Stimulated activated CD4-positive, alpha-beta T cell treated with anti-CD3 and anti-CD28 coated beads, Interleukin-15, amount 100 ng/mL, for 1 hour (primary cell): ENCODE data around the gene UROC1.

Experiments
- DNase-seq, 2 donors: peaks; one replicate each; pipeline ENCODE4 v3.0.0-alpha.2; 2020; ENCODE audit warnings: low read depth in 1 of 2, low spot score in 1 of 2

Gene UROC1

DNA sequence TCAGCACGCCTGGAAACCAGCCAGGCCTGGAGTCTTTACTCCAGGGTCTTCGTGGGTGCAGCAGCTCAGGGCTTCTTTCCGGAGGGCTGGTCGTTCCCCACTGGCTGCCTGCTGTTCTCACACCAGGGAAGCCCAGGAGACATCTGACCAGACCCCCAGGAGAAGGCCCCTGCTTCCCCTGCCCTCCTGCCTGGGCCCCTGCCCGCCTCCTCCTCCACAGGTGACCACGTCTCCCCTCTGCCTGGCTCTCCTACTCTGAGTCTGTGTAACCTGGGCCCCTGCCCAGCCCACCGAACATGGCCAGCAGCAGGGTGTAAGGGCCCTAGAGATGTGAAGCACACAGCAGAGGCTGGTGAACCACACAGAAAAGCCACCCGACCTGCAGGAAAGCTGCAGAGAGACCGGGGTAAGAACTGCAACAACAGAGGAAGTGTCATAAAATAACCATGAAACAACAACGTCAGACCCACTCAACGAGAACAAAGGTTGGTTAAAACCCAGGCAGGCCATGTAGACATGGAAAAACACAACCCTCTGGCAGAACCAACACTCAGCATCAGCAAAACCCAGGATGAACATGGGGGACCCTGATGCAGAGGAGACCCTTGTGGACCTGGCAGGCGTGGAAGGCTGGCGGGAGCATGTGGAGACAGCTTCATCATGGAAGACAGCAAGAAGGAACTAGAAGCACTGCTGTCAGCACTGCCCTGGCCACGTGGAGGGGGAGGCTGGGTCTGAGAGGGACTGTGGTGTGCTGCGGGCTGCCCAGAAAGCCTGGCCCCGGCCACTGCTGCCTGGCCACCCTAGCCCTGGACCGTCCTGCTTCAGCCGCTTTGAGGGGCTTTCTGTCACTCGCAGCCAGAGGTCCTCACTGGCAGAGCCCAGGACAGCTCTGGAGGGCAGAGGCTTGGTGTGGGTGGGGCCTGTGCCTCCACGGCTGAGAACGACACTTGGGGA is 20.4 kb downstream of the UROC1 start:
- DNase-seq: no peak

- no peak for DNase-seq
Observed at GRCh38 chr3:126495786-126496185, 21.8 kb downstream of the UROC1 start.

GRCh38 chr3:126494970-126495230 is 22.7 kb downstream of the UROC1 start:
- no peak for DNase-seq

DNA sequence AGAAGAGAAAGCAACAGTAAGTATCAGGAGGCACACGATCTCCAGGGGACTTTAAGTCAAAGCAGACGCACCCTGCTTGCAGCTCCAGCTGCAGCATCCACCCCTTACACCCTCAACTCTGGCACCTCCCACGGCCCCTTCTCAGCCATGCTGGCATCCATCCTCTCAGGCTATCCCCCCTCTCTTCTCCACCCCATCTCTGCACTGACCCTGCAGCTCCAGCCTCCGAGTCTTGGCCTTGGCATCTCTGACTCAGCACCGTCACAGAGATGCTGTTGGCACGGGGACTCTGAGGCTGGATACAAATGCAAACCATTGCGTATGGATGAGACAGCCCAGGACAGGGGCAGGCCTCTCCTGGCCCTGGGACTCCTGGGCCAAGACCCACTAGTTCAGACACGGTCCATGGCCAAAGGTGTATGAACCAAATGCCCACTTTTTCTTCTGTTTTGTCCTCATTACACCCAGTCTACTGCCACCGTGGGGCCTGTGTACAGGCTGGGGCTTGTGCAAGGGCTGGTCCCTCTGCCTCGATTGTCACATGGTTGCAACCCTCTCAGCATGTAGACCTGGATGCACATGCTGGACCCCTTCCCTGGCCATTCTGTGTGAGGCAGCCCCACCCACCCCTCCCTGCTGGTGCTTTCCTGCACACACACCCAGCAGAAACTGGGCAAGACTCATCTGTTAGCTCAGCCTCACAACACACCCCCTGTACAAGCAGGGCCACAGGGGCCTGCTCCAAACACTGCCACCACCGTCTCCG is 23.2 kb downstream of the UROC1 start:
- DNase-seq: no peak

DNA sequence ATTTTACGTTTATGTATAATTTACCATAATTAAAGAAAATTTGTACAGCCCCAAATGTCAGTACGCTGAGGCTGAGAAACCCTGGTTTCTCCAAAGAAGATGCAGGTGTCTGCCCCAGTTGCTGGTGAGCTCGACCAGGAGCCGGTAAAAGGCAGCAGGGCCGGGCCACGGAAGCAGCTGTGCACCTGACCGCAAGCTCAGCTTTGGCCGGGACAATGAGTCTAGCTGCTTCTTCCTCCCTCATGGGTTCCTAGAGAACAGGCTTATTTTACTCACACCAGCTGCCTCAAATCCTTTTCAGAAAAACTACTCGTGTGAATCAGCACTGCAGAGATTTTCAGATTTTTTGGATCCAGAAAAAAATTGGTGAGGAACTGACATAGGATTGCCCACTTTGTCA is 23.8 kb downstream of the UROC1 start:
- DNase-seq: no peak

- no peak for DNase-seq
Observed at GRCh38 chr3:126493051-126493450, 24.5 kb downstream of the UROC1 start.

- no peak for DNase-seq
Observed at GRCh38 chr3:126491221-126492013, 26.2 kb downstream of the UROC1 start.

- DNase-seq: no peak
Observed at GRCh38 chr3:126490619-126491018, 27.0 kb downstream of the UROC1 start.

DNA sequence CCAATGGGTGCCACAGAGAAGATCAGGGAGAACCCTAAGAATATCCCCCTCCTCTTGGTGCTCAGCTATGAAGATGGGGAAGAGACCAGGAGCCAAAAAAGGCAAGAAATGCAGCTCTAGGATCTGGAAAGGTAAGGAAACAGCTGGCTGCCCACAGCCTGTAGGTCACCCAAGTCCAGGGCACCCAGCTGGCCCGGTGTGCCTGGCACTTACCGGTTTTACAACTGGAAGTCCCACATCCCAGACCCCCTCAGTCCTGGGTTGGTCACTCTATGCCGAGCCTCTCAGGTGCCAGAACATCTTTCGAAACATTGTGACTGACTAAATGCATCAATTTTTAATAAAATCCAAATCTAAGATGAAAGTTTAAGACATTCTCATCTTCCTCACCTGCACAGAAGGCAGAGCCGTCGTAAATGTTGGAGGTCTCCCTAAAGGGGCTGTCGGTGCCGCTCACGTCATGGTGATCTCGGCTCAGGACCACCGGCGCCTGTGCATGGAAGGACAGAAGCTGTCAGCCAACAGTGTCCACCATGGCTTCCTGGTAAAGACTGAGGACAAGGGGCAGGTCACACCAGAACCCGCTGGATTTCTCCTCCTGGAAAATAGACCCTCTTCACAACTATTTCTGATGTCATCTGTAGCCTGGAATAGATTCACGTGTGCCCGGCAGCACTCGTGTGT is 28.5 kb downstream of the UROC1 start:
- DNase-seq: no peak

- DNase-seq: no peak
Observed at GRCh38 chr3:126488185-126488584, 29.4 kb downstream of the UROC1 start.

GRCh38 chr3:126487151-126487771 is 30.3 kb downstream of the UROC1 start:
- DNase-seq: no peak

GRCh38 chr3:126486360-126486847 is 31.2 kb downstream of the UROC1 start:
- no peak for DNase-seq

DNA sequence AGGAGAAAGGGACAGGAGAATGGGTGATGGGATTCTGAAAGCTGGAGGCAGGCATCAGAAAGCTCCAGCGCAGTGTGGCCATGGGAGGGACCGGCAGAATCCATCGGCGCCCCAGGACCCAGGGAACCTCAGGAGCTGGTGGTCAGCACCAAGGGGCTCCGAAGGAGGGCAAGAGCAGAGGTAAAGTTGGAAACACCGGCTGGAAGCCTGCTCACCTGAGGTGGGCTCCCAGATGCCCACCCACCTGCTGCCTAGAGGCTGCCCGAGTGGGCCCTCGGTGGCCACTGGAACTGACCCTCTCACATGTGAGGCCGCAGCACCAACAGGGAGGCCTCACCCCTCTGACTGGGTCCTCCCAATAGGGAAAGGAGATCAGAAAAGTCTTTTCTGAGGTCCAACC is 31.6 kb downstream of the UROC1 start:
- DNase-seq: no peak

DNA sequence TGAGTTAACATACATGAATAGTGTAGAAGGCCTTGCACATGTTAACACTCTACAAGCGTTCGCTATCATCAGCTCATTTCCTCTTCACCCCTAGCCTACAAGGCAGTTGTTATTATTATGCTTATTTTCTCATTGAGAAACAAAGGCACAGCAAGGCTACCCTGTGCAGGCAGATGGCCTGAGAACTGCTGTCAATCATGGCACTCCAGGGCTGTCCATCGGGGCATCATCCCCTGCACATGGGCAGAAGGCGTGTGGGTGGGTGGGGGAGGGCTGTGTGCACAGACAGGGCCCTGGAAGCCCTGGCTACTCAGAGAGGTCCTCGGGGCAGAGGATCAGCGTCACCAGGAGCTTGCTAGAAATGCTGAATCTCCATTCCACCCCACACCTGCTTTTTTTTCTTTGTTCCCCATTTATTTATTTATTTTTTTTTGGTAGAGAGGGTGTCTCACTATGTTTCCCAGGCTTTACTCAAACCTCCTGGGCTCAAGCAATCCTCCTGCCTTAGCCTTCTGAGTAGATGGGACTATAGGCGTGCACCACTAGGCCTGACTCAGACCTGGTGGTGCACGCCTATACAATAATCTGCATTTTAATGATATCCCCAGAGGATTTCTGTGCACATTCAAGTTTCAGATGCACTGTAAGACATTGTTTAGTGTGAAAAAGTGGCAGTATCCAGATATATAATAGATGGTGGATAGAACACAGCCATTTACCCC is 32.2 kb downstream of the UROC1 start:
- DNase-seq: no peak

- DNase-seq: no peak
Observed at GRCh38 chr3:126484662-126485061, 32.9 kb downstream of the UROC1 start.

GRCh38 chr3:126484148-126484547 is 33.4 kb downstream of the UROC1 start:
- no peak for DNase-seq

DNA sequence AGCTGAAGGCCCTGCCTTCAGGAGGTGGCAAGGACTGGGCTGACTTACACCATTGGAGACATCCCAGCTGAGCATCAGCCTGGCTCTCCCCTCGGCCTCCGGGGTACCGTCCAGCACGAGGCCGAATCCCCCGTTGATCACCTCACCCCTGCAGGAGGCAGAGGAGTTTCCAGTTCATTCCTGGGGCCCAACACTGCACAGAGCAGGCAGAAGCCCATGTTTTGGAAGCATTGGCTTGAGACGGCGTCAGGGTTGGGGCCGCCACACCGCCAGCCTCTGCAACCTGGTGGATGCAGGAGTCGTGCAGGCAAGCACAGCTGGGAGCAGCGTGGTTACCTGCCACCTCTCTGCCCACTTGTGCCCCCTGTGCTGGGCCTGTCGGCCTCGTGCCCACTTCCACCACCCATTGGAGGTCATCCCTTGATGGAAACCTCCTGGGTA is 34.2 kb downstream of the UROC1 start:
- no peak for DNase-seq

DNA sequence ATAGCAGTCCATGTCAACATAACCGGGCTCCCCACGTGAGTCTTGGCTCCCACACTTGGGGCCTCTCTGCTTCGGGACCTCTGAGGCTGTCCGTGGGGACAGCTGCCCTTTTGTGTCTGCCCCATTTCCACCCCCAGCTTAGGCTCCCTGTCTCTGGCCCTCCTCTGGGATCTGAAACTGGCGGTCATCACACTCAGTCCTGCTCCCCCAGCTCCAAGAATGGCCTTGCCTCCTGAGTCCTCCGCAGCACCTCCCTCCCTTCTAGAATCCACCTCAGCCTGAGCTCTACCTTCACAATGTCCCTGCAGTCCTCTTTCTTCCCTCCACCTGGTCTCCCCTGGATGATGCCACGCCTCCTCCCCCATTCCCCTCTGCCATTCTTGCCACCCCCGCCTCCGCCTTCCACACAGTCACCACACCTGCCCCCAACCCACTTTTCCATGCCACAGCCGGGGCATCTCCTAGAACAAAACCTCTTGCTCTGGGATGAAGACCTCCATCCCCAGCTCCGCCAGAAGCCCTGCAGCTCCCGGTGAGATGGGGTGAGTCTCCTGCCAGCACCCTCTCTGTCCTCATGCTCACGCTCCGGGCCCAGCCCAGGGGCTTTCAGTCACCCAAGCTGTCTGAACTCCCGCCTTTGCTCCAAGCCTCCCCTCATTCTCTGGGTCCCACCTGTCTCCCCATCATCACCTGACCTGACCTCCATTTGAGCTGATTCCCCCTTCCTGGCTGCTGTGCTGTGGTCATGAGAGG is 34.9 kb downstream of the UROC1 start:
- no peak for DNase-seq
